GM12875 (cell line): ENCODE data around the gene SIRT5.

Experiments used
- H3K4me3 ChIP-seq: one replicate; pipeline ENCODE4 v1.5.1; 2011; ENCODE audit warnings: low read depth, low read length, control low read depth
- CTCF ChIP-seq: IDR thresholded peaks from 2 replicates; pipeline ENCODE4 v1.5.1; 2011; ENCODE audit warnings: low read depth, mild to moderate bottlenecking, control low read depth, inconsistent platforms, low read length, moderate library complexity, borderline replicate concordance; ENCODE audit not compliant: insufficient read depth

SIRT5 gene

GRCh38 chr6:13553646-13554045, 20.8 kb upstream of the SIRT5 start:
- H3K4me3 ChIP-seq: no peak overlapping the region
- TF ChIP-seq CTCF: no peak

DNA sequence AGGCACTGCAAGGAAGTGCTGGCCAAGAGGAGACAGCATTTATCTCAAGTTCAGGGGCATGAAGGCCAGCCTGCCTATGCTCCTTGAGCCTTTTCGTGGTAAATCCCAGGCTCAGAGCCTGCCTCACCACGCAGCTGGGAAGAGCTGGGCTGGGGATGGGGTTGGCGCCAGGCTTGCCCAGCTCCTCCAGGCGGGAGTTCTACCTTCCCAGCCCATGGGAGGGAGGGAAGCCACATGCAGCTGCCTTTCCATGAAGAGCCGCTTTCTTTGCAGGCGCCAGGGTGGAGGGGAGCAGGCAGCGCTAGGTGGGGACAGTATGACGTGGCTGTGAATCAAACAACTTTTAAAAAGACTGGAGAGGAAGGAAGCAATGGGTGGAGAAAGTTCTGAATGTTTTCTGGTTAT, 19.5 kb upstream of the SIRT5 start:
- no peak for TF ChIP-seq CTCF
- no peak overlapping the region for H3K4me3 ChIP-seq

DNA sequence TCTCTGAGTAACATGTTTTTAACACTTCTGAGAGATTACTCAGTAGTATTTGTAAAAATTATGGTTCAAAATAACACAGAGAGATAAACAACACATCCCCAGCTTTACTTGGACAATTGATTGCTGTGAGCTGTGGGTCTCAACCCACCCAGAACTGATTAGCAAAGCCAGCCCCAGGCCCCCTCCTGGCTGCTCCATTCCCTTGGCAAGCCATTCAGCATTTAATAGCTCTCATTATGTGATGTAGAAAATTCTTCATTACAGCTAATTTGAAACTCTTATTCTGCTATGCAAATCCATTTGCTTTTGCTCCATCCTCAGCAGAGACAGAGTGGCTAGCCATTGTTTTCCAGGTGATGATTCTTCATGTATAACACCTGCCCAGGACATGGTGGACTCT, 16.6 kb upstream of the SIRT5 start:
- H3K4me3 ChIP-seq: no peak overlapping the region

DNA sequence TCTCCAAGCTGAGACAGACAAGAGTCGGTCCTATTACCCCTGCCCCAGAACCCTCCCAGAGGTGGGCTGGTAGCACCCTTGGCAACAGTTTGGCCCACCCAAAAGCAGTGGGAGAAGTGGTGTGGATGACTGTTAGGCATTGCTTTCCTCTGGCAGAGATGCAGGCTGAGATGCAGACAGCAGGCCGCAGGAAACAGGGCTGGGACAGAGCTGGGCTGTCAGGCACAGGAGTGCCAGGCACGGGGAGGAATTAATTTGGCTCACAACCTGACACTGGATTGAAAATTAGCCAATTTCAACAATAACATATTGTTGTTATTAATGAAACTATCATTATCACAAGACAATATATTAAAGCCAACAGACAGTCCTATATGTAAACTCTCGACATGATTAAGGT, 15.7 kb upstream of the SIRT5 start:
- H3K4me3 ChIP-seq: no peak overlapping the region
- TF ChIP-seq CTCF: no peak

More for the DNA sequence above, 16.6 kb upstream of the SIRT5 start:
- no peak for TF ChIP-seq CTCF

DNA sequence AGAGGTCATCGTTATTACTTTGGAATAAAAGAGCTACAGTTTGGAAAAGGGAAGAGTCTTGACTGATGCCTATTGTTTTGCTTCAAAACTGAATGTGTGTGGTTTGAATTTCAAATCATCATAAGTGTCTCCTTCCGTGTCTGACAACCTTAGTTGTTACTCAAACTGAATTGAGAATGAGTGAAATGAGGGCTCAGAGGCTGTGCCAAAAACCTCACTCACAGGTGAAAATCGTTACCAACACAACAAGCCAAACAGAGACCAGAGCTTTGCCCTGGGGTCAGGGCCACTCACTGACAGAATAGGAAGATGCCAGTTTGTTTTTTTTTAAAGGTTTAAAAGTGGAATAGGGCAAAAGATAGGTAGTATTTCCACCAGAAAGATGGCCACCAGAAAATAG, 15.2 kb upstream of the SIRT5 start:
- no peak overlapping the region for H3K4me3 ChIP-seq
- TF ChIP-seq CTCF: no peak

GRCh38 chr6:13559968-13560650, 14.3 kb upstream of the SIRT5 start:
- no peak for TF ChIP-seq CTCF
- H3K4me3 ChIP-seq: no peak overlapping the region

DNA sequence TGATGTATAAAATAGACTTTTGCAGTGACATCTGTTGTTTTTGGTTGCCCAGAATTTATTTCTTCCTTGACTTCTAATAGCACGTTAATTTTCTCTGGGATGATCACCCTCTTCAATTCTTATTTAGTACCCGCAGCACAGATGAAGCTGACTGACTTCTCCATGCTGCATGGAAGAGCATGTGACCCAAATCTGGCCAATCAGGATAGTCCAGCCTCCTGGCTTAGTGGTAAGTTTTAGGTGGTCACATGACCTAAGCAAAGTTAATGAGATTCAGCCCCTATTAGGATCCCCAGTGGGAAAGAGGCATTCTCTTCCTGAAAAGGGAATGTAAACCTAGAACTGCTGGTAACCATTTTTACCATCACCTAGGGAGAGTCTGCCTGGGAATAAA, 13.8 kb upstream of the SIRT5 start:
- TF ChIP-seq CTCF: no peak
- no peak overlapping the region for H3K4me3 ChIP-seq
